ENCODE measurements around the gene FST. TPM values are rescaled to one million over a fixed set of nuclear protein-coding genes. Genes with fewer than 3 reads are reported as not detected.

The FST gene
- total and polyA plus RNA-seq, 2 experiments from 2014 or later: 17.1 to 29.3 TPM

DNA sequence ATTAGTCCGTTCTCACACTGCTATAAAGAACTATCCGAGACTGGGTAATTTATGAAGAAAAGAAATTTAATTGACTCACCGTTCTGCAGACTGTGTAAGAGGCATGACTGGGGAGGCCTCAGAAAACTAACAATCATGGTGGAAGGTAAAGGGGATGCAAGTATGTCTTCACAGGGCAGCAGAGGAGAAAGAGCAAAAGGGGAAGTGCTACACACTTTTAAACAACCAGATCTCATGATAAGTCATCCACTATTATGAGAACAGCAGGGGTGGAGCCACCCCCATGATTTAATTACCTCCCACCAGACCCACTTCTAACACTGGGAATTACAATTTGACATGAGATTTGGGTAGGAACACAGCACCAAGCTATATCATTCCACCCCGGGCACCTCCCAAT lies 26.6 kb downstream of the FST start:
- no peaks in the 10 kb centered on the region for H3K9me3 ChIP-seq (ENCODE audit: low read depth)
- H3K36me3 ChIP-seq: no peaks in the 10 kb centered on the region
- H3K27ac ChIP-seq: no peak overlapping the region
- H3K27me3 ChIP-seq: no peaks in the 10 kb centered on the region
- no peaks in the 10 kb centered on the region for H3K4me1 ChIP-seq (ENCODE audit: low read depth)
- TF ChIP-seq CTCF (IDR thresholded peaks at IDR 0.05; ENCODE audit: low read depth, low read length): no peak
- no peak for DNase-seq (ENCODE audit: low read depth in 1 of 2, low spot score in 1 of 2)
- H3K4me3 ChIP-seq: no peak overlapping the region

DNA sequence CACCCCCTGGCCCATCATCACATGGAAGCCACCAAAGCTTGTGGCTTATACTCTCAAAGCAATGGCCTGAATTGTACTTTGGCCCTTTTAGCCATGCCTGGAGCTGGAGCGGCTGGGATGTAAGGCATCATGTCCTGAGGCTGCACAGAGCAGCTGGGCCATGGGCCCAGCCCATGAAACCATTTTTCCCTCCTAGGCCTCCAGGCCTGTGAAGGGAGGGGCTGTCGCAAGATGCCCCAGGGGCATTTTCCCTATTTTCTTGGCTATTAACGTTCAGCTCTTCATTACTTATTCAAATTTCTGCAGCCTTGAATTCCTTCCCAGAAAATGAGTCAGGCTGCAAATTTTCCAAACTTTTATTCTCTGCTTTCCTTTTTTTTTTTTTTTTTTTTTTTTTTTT lies 27.7 kb downstream of the FST start:
- H3K9me3 ChIP-seq (ENCODE audit: low read depth): no peaks in the 10 kb centered on the region
- no peak overlapping the region for H3K4me3 ChIP-seq
- H3K27ac ChIP-seq: no peak overlapping the region
- no peaks in the 10 kb centered on the region for H3K27me3 ChIP-seq
- DNase-seq (ENCODE audit: low read depth in 1 of 2, low spot score in 1 of 2): no peak
- no peak for TF ChIP-seq CTCF (IDR thresholded peaks at IDR 0.05; ENCODE audit: low read depth, low read length)
- no peaks in the 10 kb centered on the region for H3K36me3 ChIP-seq
- H3K4me1 ChIP-seq (ENCODE audit: low read depth): no peaks in the 10 kb centered on the region

- Histone ChIP-seq H3K4me3 (no peak overlapping the region), H3K4me1 (ENCODE audit: low read depth) (no peaks in the 10 kb centered on the region), H3K36me3 (no peaks in the 10 kb centered on the region), H3K9me3 (ENCODE audit: low read depth) (no peaks in the 10 kb centered on the region), H3K27me3 (no peaks in the 10 kb centered on the region), H3K27ac (no peak overlapping the region)
- DNase-seq (ENCODE audit: low read depth in 1 of 2, low spot score in 1 of 2): no peak
- TF ChIP-seq CTCF (IDR thresholded peaks at IDR 0.05; ENCODE audit: low read depth, low read length): no peak
Measured at GRCh38 chr5:53512539-53512938, 32.1 kb downstream of the FST start.

DNA sequence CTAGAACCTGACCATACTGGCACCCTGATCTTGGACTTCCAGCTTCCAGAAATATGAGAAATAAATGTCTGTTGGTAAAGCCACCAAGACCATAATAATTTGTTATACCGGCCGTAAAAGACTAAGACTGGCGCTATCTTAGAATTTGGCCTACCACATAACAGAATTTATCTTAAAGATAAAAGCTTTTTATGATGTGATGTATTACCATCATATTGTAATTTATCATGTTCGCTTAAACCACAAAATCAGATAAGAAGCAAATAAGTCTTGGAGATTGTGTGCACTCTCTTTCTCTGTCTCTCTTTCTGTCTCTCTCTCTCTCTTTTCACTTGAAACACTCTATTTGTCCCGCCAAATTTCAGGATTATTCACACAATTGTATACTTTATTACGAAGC lies 35.6 kb downstream of the FST start:
- H3K27me3 ChIP-seq: no peaks in the 10 kb centered on the region
- TF ChIP-seq CTCF (IDR thresholded peaks at IDR 0.05; ENCODE audit: low read depth, low read length): no peak

GRCh38 chr5:53520813-53521212 lies 40.4 kb downstream of the FST start:
- Histone ChIP-seq H3K27ac (no peak overlapping the region), H3K9me3 (ENCODE audit: low read depth) (no peaks in the 10 kb centered on the region), H3K36me3 (no peaks in the 10 kb centered on the region), H3K4me1 (ENCODE audit: low read depth) (no peaks in the 10 kb centered on the region), H3K4me3 (no peak overlapping the region), H3K27me3 (no peaks in the 10 kb centered on the region)
- no peak for TF ChIP-seq CTCF (IDR thresholded peaks at IDR 0.05; ENCODE audit: low read depth, low read length)
- no peak for DNase-seq (ENCODE audit: low read depth in 1 of 2, low spot score in 1 of 2)

More for the DNA sequence above, 35.6 kb downstream of the FST start:
- no peak for DNase-seq (ENCODE audit: low read depth in 1 of 2, low spot score in 1 of 2)
- Histone ChIP-seq H3K9me3 (ENCODE audit: low read depth) (no peaks in the 10 kb centered on the region), H3K4me3 (no peak overlapping the region), H3K36me3 (no peaks in the 10 kb centered on the region), H3K4me1 (ENCODE audit: low read depth) (no peaks in the 10 kb centered on the region), H3K27ac (no peak overlapping the region)

Other genes with a start within 250 kb of the FST start
- gene NDUFS4, start 80.0 kb downstream of the FST start, total RNA-seq: 75.7 and 139 TPM in 2 replicates
- 180 and 212 TPM in 2 replicates for gene NDUFS4, start 80.0 kb downstream of the FST start, polyA plus RNA-seq